CD4-positive, alpha-beta T cell (primary cell): ENCODE data around the gene GJA10. TPM values are rescaled to one million over a fixed set of nuclear protein-coding genes. Genes with fewer than 3 reads are reported as not detected.

Experiments used
- ATAC-seq: fragments of 200-7000 bp; cut with Tn5 transposase; one replicate; pipeline ENCODE4 v1.10.0; 2022; ENCODE audit warnings: mild to moderate bottlenecking; ENCODE audit not compliant: poor library complexity
- CTCF ChIA-PET: fragments of 350-600 bp; sonication (Branson Sonifier 250); formaldehyde crosslinking; loops from one replicate; lab custom pipeline; 2021; ENCODE audit warnings: antibody characterized with exemption, inconsistent platforms; lab: Charles Lee
- POLR2A ChIA-PET: fragments of 350-600 bp; sonication (Branson Sonifier 250); formaldehyde crosslinking; loops from one replicate; lab custom pipeline; 2021; ENCODE audit warnings: antibody characterized with exemption, inconsistent platforms; lab: Charles Lee
- DNase-seq, 14 experiments: peaks; one replicate each; pipeline ENCODE4 v3.0.0-alpha.2; 2013 to 2020; ENCODE audit warnings: mixed read lengths in 2 of 14
- H3K27ac ChIP-seq, 2 donors: one replicate each; pipeline versions ENCODE4 v1.5.1 to v1.7.0; 2013; ENCODE audit warnings: low read length in 2 of 2, low read depth in 1 of 2, mild to moderate bottlenecking in 1 of 2
- H3K27me3 ChIP-seq, 2 experiments: 1 replicate in 1 of 2; 2 replicates in 1 of 2; pipeline versions ENCODE4 v1.6.1 to v1.7.0; 2013; ENCODE audit warnings: low read length in 2 of 2, control low read depth in 1 of 2, mild to moderate bottlenecking in 1 of 2, moderate library complexity in 1 of 2; ENCODE audit not compliant: insufficient read depth in 2 of 2, control insufficient read depth in 1 of 2
- H3K36me3 ChIP-seq: one replicate; pipeline ENCODE4 v1.6.1; 2013; ENCODE audit warnings: low read length, control low read depth; ENCODE audit not compliant: insufficient read depth
- H3K4me1 ChIP-seq: one replicate; pipeline ENCODE4 v1.6.1; 2013; ENCODE audit warnings: low read length, control low read depth; ENCODE audit not compliant: insufficient read depth
- H3K4me3 ChIP-seq: one replicate; pipeline ENCODE4 v1.5.1; 2013; ENCODE audit warnings: mild to moderate bottlenecking, low read length, moderate library complexity
- H3K9me3 ChIP-seq, 2 experiments: 1 replicate in 1 of 2; 2 replicates in 1 of 2; pipeline versions ENCODE4 v1.6.1 to v1.7.0; 2013; ENCODE audit warnings: low read length in 2 of 2, mild to moderate bottlenecking in 2 of 2, control low read depth in 1 of 2, moderate library complexity in 1 of 2; ENCODE audit not compliant: control insufficient read depth in 1 of 2, insufficient read depth in 1 of 2
- H3K27ac Mint-ChIP-seq: one replicate; pipeline ENCODE4 v1.8.0; 2020; ENCODE audit warnings: mixed read lengths
- H3K27me3 Mint-ChIP-seq: one replicate; pipeline ENCODE4 v1.8.0; 2021; ENCODE audit warnings: mixed read lengths
- H3K36me3 Mint-ChIP-seq: one replicate; pipeline ENCODE4 v1.8.0; 2021; ENCODE audit warnings: low read depth, mixed read lengths
- H3K4me1 Mint-ChIP-seq: one replicate; pipeline ENCODE4 v1.8.0; 2021; ENCODE audit warnings: low read depth, mixed read lengths
- H3K4me3 Mint-ChIP-seq: one replicate; pipeline ENCODE4 v1.8.0; 2020; ENCODE audit warnings: mild to moderate bottlenecking, mixed read lengths
- H3K9me3 Mint-ChIP-seq: one replicate; pipeline ENCODE4 v1.8.0; 2020; ENCODE audit warnings: mixed read lengths
- intact Hi-C, 2 experiments: fragments of 100-400 bp; cut with DNase I in 1 of 2; cut with micrococcal nuclease in 1 of 2; formaldehyde crosslinking; loops; one replicate each; pipeline versions ENCODE4 v1.15.1 to v1.9.0; 2023 to 2025; cut with DNase I, micrococcal nuclease
- total RNA-seq, 174 experiments: library from RNA in 2 of 174; stranded (reverse) in 2 of 174; gene quantifications; one replicate each; pipeline ENCODE4 v1.2.3 and lab custom pipeline; 2021 to 2026
- TF ChIP-seq, protein P1 (sequence below): fragments of 200-600 bp; IDR thresholded peaks from one replicate; pipeline ENCODE4 v1.8.0; 2022; ENCODE audit warnings: antibody characterized with exemption, mild to moderate bottlenecking

The GJA10 gene
- total RNA-seq, 2 experiments from 2014 or later, result not detected

DNA sequence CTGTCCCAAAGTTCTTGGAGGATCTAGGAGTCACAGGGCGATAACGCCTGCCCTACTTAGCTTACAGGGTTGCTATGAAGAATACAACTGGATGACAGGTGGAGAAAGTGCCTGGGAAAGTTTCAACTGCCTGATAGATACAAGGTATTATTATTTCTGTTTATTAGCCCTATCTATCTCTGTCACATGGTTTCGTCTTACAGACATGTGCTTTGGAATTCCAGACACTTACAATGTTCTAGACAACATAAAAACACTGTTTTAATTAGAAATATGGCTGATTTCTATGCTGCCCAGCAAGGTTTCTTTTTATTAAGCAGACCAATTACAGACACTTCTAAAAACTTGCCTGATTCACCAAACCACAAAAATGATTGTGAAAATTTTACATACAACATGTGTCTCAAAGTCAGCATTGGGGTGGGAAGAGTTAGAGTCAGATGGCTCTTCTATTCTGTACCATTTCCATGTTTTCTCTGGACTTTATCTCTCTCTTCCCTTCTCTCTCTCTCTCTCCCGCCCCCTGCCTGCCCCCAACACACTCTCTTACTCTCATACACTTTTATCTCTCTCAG, 50.0 kb downstream of the GJA10 start:
- intact Hi-C loops, result loop anchor here (2.0 to 5.0 kb wide), 5 partner anchors 122 to 353 kb away; partner anchors contain the start of gene BACH2 (in 1 of the 2)
- peaks cover 12% of the 10 kb centered on the region for H3K36me3 ChIP-seq
- Mint-ChIP-seq H3K4me1 (peaks cover 49% of the 10 kb centered on the region), H3K27me3 (no peaks in the 10 kb centered on the region), H3K4me3 (no peak overlapping the region), H3K9me3 (no peaks in the 10 kb centered on the region), H3K36me3 (peaks cover 64% of the 10 kb centered on the region), H3K27ac (peak overlapping the region; percentile 75)
- no peak for ATAC-seq
- H3K9me3 ChIP-seq, result no peaks in the 10 kb centered on the region
- H3K27me3 ChIP-seq, result no peaks in the 10 kb centered on the region
- H3K4me1 ChIP-seq, result peaks cover 8% of the 10 kb centered on the region
- ChIA-PET POLR2A (no interaction called here), CTCF (interaction anchor here (0.8 to 1.8 kb wide), 3 partner anchors 139 to 535 kb away, joined by 3 to 7 read pairs (median 4); no protein-coding TSS in a partner anchor)
- no peak for DNase-seq
- TF ChIP-seq, protein P1, sequence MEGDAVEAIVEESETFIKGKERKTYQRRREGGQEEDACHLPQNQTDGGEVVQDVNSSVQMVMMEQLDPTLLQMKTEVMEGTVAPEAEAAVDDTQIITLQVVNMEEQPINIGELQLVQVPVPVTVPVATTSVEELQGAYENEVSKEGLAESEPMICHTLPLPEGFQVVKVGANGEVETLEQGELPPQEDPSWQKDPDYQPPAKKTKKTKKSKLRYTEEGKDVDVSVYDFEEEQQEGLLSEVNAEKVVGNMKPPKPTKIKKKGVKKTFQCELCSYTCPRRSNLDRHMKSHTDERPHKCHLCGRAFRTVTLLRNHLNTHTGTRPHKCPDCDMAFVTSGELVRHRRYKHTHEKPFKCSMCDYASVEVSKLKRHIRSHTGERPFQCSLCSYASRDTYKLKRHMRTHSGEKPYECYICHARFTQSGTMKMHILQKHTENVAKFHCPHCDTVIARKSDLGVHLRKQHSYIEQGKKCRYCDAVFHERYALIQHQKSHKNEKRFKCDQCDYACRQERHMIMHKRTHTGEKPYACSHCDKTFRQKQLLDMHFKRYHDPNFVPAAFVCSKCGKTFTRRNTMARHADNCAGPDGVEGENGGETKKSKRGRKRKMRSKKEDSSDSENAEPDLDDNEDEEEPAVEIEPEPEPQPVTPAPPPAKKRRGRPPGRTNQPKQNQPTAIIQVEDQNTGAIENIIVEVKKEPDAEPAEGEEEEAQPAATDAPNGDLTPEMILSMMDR, result no peak
- H3K27ac ChIP-seq, result no peak overlapping the region
- H3K4me3 ChIP-seq, result no peak overlapping the region

DNA sequence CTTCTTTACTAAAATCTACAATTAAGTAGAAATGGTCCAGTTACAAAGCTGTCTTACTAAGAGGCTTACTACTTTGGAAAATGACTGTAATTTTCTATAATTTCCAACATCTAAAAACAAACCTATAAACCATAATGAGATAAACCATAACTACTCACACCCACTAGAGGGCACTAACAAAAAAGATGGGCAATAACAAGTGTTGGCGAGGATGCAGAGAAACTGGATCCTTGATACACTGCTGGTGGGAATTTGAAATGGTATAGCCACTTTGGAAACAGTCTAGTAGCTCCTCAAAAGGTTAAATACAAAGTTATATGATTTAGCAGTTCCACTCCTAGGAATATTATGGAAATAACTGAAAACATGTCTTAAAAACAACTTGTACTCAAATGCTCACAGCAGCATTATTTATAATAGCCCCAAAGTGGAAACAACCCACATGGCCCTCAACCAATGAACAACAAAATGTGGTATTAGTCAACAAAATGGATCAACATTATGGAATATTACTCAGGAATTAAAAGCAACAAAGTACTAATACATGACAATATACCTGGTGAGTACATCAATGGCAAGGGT, 50.6 kb downstream of the GJA10 start:
- H3K9me3 ChIP-seq, result no peaks in the 10 kb centered on the region
- peak overlapping the region; percentile 75 for H3K27ac Mint-ChIP-seq
- DNase-seq, result peak in 3 of 14 experiments; percentile 48 to 59 (median 53)
- H3K27me3 ChIP-seq, result no peaks in the 10 kb centered on the region
- H3K36me3 Mint-ChIP-seq, result peaks cover 69% of the 10 kb centered on the region
- H3K36me3 ChIP-seq, result peaks cover 18% of the 10 kb centered on the region
- H3K27ac ChIP-seq, result no peak overlapping the region
- intact Hi-C loops, result loop anchor here (2.0 to 5.0 kb wide), 6 partner anchors 123 to 352 kb away; partner anchors contain the start of gene BACH2 (in 1 of the 2)
- TF ChIP-seq, protein P1, result peak; percentile 65
- H3K27me3 Mint-ChIP-seq, result no peaks in the 10 kb centered on the region
- peaks cover 54% of the 10 kb centered on the region for H3K4me1 Mint-ChIP-seq
- H3K4me1 ChIP-seq, result peaks cover 8% of the 10 kb centered on the region
- ChIA-PET CTCF (interaction anchor here (0.8 to 1.5 kb wide), 3 partner anchors 138 to 534 kb away, joined by 3 to 7 read pairs (median 3); no protein-coding TSS in a partner anchor), POLR2A (interaction anchor here (0.9 kb wide), 2 partner anchors 9 to 545 kb away, joined by 3 read pairs; no protein-coding TSS in a partner anchor)
- H3K4me3 ChIP-seq, result no peak overlapping the region
- no peaks in the 10 kb centered on the region for H3K9me3 Mint-ChIP-seq
- ATAC-seq, result peak; percentile 40
- H3K4me3 Mint-ChIP-seq, result no peak overlapping the region

Other genes with a start within 250 kb of the GJA10 start
- gene MDN1, start 74.7 kb upstream of the GJA10 start, total RNA-seq, result 10 to 100 TPM; 40.3 to 40.4 TPM
- gene CASP8AP2, start 64.6 kb upstream of the GJA10 start, total RNA-seq, result 10 to 100 TPM; 17.3 to 20.0 TPM